Measurements from ENCODE around the gene NTRK3. TPM values are rescaled to one million over a fixed set of nuclear protein-coding genes. Genes with fewer than 3 reads are reported as not detected.

NTRK3 gene
- total and polyA plus RNA-seq, 8 donors = 0.13 to 1.1 (median 0.60) TPM

DNA sequence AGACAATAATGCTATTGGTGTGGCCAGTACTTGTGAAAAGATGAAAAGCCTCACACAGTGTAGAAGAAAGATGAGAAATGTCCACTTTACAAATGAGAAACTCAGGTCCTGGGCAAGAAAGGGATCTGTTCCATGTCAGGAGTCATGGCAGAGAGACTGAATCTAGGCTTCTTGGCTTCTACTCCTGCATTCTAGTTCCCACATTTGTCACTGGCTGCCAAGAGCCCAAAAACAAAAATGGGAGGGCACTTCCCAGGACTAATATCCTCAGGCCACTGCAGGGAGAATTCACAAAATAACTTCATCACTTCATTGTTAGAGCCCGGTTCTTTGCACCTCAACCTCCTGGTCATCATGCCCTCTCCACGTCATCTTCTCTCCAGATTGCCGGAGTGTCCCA is 337.5 kb downstream of the NTRK3 start:
- Histone ChIP-seq H3K27me3 (no peaks in the 10 kb centered on the region), H3K4me3 (no peak overlapping the region), H3K36me3 (no peaks in the 10 kb centered on the region), H3K9me3 (no peaks in the 10 kb centered on the region), H3K27ac (no peak overlapping the region), H3K4me1 (no peaks in the 10 kb centered on the region)
- ATAC-seq = no peak
- DNase-seq = no peak
- no peak for TF ChIP-seq CTCF (IDR thresholded peaks at IDR 0.05)
- FAIRE-seq = no peak
- intact Hi-C loops (cut with DNase I) = no loop called here
- WGBS, 2 donors = 72 to 77% methylated on average over 3 of the region's 3 CpGs

- DNase-seq (no peak), FAIRE-seq (no peak), ATAC-seq (no peak)
- Histone ChIP-seq H3K4me3 (no peak overlapping the region), H3K36me3 (no peaks in the 10 kb centered on the region), H3K27ac (no peak overlapping the region), H3K4me1 (no peaks in the 10 kb centered on the region), H3K9me3 (no peaks in the 10 kb centered on the region), H3K27me3 (no peaks in the 10 kb centered on the region)
- no peak for TF ChIP-seq CTCF (IDR thresholded peaks at IDR 0.05)
- intact Hi-C loops (cut with DNase I) = no loop called here
- 33 to 39% methylated on average over 2 of the region's 2 CpGs for WGBS, 2 donors
Measured at GRCh38 chr15:87917480-87917879, 339.1 kb downstream of the NTRK3 start.

DNA sequence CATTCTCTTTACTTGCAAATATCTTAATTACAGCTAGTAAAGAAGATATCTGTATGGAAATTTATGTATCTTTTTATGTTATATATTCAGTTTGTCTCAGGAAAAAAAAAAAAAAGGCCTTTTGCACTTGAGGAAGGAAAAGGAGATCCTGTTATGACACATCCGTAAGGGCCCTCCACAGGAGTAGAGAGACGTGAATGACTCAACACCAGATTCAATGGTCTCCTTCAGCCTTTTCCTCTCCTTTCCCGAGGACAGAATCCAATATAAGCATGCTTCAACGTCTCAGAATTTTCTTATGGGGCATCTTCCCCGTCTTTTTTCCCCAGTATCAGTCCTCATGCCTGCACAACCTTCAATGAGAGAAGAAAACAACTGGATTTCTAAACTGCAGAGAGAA is 340.3 kb downstream of the NTRK3 start:
- H3K4me3 ChIP-seq = no peak overlapping the region
- intact Hi-C loops (cut with DNase I) = no loop called here
- H3K27me3 ChIP-seq = no peaks in the 10 kb centered on the region
- FAIRE-seq (no peak), ATAC-seq (no peak), DNase-seq (no peak)
- no peaks in the 10 kb centered on the region for H3K9me3 ChIP-seq
- no peak for TF ChIP-seq CTCF (IDR thresholded peaks at IDR 0.05)
- 43 to 47% methylated on average over 5 of the region's 5 CpGs for WGBS, 2 donors
- no peaks in the 10 kb centered on the region for H3K36me3 ChIP-seq
- no peaks in the 10 kb centered on the region for H3K4me1 ChIP-seq
- H3K27ac ChIP-seq = no peak overlapping the region

- Histone ChIP-seq H3K4me3 (no peak overlapping the region), H3K36me3 (no peaks in the 10 kb centered on the region), H3K4me1 (no peaks in the 10 kb centered on the region), H3K27ac (no peak overlapping the region), H3K9me3 (no peaks in the 10 kb centered on the region), H3K27me3 (no peaks in the 10 kb centered on the region)
- no peak for DNase-seq
- no peak for ATAC-seq
- no peak for FAIRE-seq
- TF ChIP-seq CTCF (IDR thresholded peaks at IDR 0.05) = no peak
- 47 to 58% methylated on average over 4 of the region's 4 CpGs for WGBS, 2 donors
- intact Hi-C loops (cut with DNase I) = no loop called here
Measured at GRCh38 chr15:87910301-87910700, 346.2 kb downstream of the NTRK3 start.

DNA sequence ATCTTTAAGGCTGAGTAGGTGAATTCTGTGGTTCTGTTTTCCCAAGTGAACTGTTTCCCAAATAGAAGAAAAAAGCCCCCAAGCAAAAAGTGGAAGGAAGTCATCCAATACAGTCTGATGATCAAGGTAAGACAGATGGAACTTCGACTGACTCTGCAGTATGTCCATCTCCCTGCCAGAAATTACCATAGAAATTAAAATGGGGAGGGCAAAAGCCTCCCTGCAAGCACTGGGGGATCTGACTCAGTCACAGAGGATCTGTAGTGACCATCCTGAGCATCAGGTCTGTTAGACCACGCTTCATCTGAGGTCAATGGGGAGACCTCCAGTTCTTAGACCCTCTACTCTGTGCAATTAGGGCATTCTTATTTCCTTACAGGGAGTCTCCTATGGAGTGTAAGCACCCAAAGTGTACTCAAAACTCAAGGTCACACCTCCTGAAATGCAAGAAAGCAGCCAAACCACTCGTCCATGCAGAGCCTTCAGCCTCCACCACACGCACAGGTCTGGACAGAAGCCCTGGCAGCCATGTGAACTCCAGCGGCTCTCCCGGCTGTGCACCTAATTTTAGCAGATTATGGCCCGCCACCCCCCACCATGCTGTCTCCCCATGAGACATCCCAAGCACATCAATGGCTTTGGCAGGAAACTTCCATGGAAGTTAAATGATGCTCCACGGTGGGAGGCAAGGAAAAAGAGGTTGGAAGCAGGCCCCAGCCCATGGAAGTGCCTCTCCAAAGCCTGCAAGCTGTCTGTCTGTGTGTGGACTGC is 348.7 kb downstream of the NTRK3 start:
- intact Hi-C loops (cut with DNase I) = no loop called here
- Histone ChIP-seq H3K4me3 (no peak overlapping the region), H3K4me1 (no peaks in the 10 kb centered on the region), H3K36me3 (no peaks in the 10 kb centered on the region), H3K27ac (no peak overlapping the region), H3K27me3 (no peaks in the 10 kb centered on the region), H3K9me3 (no peaks in the 10 kb centered on the region)
- 49 to 58% methylated on average over 8 of the region's 8 CpGs for WGBS, 2 donors
- FAIRE-seq (no peak), ATAC-seq (no peak), DNase-seq (peak in 1 of 6 donors; percentile 20)
- no peak for TF ChIP-seq CTCF (IDR thresholded peaks at IDR 0.05)
